Measurements from ENCODE around the gene CAMTA1. TPM values are rescaled to one million over a fixed set of nuclear protein-coding genes. Genes with fewer than 3 reads are reported as not detected.

The CAMTA1 gene
- total RNA-seq, 1 donor from 2014 or later, result 62.9 TPM

DNA sequence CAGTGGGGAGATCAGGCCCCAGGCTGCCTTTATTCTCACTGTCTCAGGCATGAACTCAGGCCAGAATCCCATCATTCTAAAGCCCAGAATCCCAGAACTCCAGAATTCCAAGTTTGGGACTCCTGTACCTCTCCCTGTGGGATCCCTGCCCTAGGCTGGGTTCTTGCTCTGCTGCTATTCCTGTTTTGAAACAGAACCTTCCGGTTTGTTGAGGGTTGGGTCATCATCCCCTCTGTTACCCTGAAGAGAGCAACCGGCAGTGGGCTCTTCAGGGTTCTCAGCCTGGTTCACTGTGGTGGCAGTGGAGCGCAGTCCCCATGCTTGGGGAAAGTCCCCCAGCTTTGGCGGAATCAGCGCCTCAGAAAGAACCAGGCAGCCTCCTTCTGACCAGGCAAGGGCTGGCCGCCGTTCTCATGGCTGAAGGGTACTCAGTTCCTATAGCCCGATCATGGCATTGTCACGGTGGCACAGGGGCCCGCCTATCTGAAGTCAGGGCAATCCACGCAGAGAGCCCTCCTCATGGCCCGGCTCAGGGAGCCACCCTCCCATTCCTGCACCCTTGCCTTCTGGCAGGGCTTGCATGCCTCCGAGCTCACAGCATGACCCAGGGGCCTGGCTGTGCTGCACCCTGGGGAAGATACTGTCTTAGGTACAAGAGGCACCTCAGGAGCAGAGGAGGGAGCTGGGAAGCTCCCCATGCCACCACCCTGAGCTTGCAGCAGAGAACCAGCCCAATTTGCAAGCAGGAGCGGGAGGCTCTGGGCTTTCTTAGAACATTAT, 650.2 kb downstream of the CAMTA1 start:
- H3K4me3 ChIP-seq, result no peak overlapping the region
- TF ChIP-seq, protein P1, sequence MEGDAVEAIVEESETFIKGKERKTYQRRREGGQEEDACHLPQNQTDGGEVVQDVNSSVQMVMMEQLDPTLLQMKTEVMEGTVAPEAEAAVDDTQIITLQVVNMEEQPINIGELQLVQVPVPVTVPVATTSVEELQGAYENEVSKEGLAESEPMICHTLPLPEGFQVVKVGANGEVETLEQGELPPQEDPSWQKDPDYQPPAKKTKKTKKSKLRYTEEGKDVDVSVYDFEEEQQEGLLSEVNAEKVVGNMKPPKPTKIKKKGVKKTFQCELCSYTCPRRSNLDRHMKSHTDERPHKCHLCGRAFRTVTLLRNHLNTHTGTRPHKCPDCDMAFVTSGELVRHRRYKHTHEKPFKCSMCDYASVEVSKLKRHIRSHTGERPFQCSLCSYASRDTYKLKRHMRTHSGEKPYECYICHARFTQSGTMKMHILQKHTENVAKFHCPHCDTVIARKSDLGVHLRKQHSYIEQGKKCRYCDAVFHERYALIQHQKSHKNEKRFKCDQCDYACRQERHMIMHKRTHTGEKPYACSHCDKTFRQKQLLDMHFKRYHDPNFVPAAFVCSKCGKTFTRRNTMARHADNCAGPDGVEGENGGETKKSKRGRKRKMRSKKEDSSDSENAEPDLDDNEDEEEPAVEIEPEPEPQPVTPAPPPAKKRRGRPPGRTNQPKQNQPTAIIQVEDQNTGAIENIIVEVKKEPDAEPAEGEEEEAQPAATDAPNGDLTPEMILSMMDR (IDR thresholded peaks at IDR 0.05), result no peak
- TF ChIP-seq POLR2AphosphoS5 (IDR thresholded peaks at IDR 0.05; ENCODE audit: insufficient read depth in 1 of 2, low read depth in 1 of 2), result no peak
- no peak for TF ChIP-seq POLR2A (IDR thresholded peaks at IDR 0.05)
- H3K36me3 ChIP-seq, result no peaks in the 10 kb centered on the region
- H3K9me3 ChIP-seq, result no peaks in the 10 kb centered on the region
- intact Hi-C loops (cut with DNase I), result no loop called here
- H3K4me1 ChIP-seq, result no peaks in the 10 kb centered on the region
- DNase-seq (ENCODE audit: extremely low spot score in 2 of 2), result no peak
- H3K27ac ChIP-seq, result no peak overlapping the region
- no peaks in the 10 kb centered on the region for H3K27me3 ChIP-seq

DNA sequence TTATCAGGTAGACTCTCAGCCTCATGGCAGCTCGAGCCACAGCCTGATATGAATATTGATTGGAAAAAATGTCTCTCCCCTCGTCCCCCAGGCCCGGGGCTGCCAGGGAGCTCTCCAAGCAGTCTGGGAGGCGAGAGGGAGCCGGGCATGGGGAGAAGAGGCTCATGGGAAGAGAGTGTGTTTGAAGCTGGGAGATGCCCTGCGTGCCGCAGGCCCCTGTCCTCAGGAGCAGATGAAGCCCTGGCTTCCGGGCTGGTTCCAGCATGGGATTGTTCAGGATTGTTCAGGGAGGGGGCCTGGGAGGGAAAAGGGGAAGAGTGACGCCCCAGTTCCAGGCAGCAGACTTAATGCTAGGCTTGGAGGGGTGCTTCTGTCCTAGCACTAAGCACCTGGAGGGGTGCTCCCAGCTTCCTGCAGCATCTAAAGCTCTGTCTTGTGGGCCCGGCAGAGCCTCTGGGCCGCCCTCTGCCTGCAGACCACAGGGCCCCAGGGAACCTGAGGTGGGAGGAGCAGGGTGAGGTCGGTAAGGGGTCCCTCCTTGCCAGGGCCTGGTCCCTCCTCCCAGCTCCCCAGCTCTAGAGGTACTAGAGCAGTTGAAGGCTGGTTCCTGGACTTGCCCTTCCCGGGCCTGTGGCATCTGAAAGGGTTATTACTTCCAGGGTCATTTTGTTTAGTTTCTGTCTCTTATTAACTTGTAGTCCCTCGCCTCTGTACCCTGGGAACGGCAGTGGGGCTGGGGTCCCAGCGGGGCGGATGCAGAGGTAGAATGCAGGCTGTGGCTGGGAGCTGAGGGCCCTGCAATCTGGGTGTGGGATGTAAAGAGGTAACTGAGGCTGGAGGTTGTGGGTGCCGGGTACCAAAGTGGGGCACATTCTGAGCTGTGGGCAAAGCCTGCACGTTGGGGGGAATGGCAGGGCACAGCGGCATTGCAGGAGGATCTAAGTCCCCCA, 651.1 kb downstream of the CAMTA1 start:
- intact Hi-C loops (cut with DNase I), result no loop called here
- Histone ChIP-seq H3K9me3 (no peaks in the 10 kb centered on the region), H3K4me3 (no peak overlapping the region), H3K27ac (no peak overlapping the region), H3K36me3 (no peaks in the 10 kb centered on the region), H3K27me3 (no peaks in the 10 kb centered on the region), H3K4me1 (no peaks in the 10 kb centered on the region)
- DNase-seq (ENCODE audit: extremely low spot score in 2 of 2), result no peak
- TF ChIP-seq, protein P1 (IDR thresholded peaks at IDR 0.05), result no peak
- TF ChIP-seq POLR2AphosphoS5 (IDR thresholded peaks at IDR 0.05; ENCODE audit: insufficient read depth in 1 of 2, low read depth in 1 of 2) (no peak), POLR2A (IDR thresholded peaks at IDR 0.05) (no peak)

DNA sequence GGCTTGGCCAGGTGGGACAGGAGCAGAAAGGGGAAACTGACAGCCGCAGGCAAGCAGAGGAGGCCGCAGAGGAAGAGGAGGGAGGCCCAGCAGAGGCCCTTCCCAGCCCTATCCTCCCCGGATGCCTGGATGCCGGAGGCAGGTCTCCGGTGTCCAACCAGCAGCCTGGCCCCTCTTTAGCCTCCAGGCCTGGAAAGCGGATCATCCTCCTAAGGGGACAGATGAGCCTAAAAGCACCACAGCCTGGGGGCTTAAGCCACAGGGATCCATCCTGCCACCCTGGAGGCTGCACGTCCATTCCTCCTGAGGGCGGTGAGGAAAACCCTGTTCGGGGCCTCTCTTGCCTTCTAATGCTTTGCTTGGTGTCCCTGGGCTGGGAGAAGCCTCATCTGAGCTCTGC, 651.8 kb downstream of the CAMTA1 start:
- no peak for DNase-seq (ENCODE audit: extremely low spot score in 2 of 2)
- no peaks in the 10 kb centered on the region for H3K27me3 ChIP-seq
- no peaks in the 10 kb centered on the region for H3K36me3 ChIP-seq
- no peak for TF ChIP-seq POLR2A (IDR thresholded peaks at IDR 0.05)
- H3K4me3 ChIP-seq, result no peak overlapping the region
- no peak overlapping the region for H3K27ac ChIP-seq
- no peaks in the 10 kb centered on the region for H3K9me3 ChIP-seq
- intact Hi-C loops (cut with DNase I), result no loop called here
- no peaks in the 10 kb centered on the region for H3K4me1 ChIP-seq

DNA sequence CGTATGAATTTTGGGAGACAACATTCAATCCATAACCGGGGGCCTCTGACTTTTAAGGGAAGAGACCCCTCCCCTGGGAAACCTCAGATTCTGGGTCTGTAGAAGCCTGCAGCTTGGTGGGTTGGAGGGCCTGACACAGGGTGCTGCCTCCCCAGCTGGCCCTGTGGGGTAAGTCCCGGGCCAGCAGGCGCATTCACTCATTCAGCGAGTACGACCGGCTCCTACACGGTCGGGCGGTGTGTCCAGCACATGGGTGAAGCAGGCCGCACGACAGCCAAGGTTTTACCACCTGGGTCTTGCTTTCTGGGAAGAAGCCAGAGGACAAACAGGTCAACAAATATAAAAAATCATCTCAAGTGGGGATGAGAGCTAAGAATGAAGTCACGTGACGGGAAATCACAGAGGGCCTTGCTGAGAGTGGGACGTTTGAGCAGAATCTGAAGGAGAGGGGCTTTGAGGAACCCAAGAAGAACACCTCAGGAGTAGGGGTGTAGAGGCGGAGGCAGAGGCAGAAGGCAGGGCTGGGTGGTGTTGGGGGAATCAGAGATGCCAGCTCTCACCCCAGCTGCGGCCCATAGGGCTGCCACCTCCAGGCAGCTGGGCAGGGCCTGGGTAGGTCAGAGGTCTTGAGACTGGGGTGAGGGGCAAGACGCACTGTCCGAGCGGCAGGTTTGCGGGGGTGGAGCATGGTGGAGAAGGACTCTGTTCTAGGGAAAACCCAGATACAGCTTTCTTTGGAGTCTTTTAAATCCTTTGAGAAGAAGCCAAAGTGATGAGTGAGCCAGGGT, 652.5 kb downstream of the CAMTA1 start:
- H3K4me3 ChIP-seq, result no peak overlapping the region
- no peaks in the 10 kb centered on the region for H3K27me3 ChIP-seq
- no peaks in the 10 kb centered on the region for H3K36me3 ChIP-seq
- intact Hi-C loops (cut with DNase I), result no loop called here
- H3K4me1 ChIP-seq, result no peaks in the 10 kb centered on the region
- no peak for DNase-seq (ENCODE audit: extremely low spot score in 2 of 2)
- no peaks in the 10 kb centered on the region for H3K9me3 ChIP-seq
- H3K27ac ChIP-seq, result no peak overlapping the region
- TF ChIP-seq POLR2A (IDR thresholded peaks at IDR 0.05) (no peak), POLR2AphosphoS5 (IDR thresholded peaks at IDR 0.05; ENCODE audit: insufficient read depth in 1 of 2, low read depth in 1 of 2) (no peak)
- TF ChIP-seq, protein P1 (IDR thresholded peaks at IDR 0.05), result no peak

DNA sequence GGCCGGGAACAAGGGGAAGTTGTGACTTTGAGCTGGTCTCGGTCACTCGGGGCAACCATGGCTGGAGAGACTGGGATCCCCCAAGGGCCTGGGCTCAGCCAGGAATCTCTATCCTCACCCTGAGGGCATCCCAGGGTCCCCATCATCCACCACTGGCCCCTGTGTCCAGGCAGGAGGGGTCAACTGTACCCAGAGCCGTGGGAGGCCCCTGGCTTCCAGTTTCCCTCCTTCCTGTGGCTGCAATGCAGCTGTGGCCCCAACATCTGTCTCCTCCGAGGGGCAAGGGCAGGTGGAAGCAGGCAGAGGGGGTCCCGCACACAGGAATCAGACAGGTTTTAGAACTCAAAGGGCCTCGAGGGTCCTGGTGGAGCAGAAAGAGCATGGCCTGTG, 653.1 kb downstream of the CAMTA1 start:
- Histone ChIP-seq H3K27ac (no peak overlapping the region), H3K36me3 (no peaks in the 10 kb centered on the region), H3K27me3 (no peaks in the 10 kb centered on the region), H3K4me1 (no peaks in the 10 kb centered on the region), H3K9me3 (no peaks in the 10 kb centered on the region), H3K4me3 (no peak overlapping the region)
- TF ChIP-seq, protein P1 (IDR thresholded peaks at IDR 0.05), result no peak
- TF ChIP-seq POLR2A (IDR thresholded peaks at IDR 0.05) (no peak), POLR2AphosphoS5 (IDR thresholded peaks at IDR 0.05; ENCODE audit: insufficient read depth in 1 of 2, low read depth in 1 of 2) (no peak)
- intact Hi-C loops (cut with DNase I), result no loop called here
- DNase-seq (ENCODE audit: extremely low spot score in 2 of 2), result no peak
